Caki2 (cell line): ENCODE measurements around the gene ARPIN. TPM values are rescaled to one million over a fixed set of nuclear protein-coding genes. Genes with fewer than 3 reads are reported as not detected.

Experiments used
- DNase-seq: peaks from one replicate; pipeline ENCODE4 v3.0.0-alpha.2; 2015; ENCODE audit warnings: low read depth
- in situ Hi-C: cut with HindIII; loops from 2 replicates; pipeline ENCODE4 v1.10.0; 2016; ENCODE audit warnings: low sequenced_read_pairs, low pct_unique_long_range_greater_than_20kb, mixed read lengths
- total RNA-seq: library from RNA; depleted of rRNA; stranded (reverse); fragments of >200 nt; shearing (Covaris generic); gene quantifications from 2 replicates; pipeline ENCODE4 v1.2.3, GENCODE V29; 2014; ENCODE audit warnings: low replicate concordance

Gene ARPIN
- total RNA-seq, 1 experiment from 2014 or later: 10.8 TPM

DNA sequence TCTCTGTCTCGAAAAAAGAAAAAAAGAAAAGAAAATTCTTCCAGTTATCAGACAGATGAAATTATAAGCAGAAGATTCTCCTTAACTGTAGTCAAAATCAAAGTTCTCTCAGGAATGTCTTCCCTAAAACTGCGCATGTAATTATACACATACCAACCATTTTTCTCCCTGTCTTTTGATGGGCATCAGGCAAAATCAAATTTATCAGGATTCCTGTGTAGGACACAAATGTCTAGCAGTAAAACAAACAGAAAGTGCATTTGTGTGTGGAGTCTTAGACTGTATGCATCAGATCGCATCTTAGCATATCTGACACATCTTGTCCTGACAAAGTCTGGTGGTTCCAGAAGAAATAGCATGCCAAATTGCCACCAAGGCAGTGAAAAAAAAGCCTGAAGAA lies 3.9 kb upstream of the ARPIN start:
- in situ Hi-C loops: no loop called here
- no peak for DNase-seq

- DNase-seq: peak; percentile 50
- in situ Hi-C loops: no loop called here
Measured at GRCh38 chr15:89912145-89912673, 543 bp downstream of the ARPIN start.

DNA sequence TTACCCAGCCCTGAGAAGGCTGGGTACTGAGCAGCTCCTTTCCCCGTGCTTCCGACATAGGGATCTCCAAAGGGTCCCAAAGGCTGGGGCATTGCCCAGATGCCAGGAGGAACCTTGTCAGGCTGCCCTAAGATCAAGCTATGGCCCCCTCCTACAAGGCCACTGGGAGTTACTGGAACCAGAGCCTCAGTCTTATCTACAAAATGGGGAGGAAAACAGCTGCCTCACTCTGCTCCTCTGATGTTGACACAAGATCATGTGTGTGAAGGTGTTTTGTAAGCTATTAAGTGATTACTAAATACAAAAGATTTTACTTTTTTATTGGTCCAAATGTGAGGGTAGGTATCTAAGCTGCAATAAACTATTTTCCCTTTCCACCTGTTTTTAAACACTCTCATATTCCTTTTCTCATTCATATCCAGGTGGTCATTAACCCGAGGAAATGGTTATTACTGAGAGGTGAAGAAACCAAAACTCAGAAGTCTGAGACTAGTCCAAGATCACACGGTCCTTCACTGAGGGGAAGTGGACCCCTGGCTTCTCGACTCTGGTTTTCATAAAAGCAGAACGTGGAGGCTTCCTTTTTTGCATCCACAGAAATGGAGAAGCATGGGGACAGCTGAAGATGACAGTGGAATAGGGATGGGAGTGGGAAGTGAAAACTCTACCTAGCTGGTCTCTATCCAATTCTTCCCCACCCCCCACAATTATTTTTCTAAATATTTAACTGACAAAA lies 1.7 kb downstream of the ARPIN start:
- DNase-seq: no peak
- in situ Hi-C loops: no loop called here

GRCh38 chr15:89909611-89910010 lies 3.1 kb downstream of the ARPIN start:
- DNase-seq: no peak
- in situ Hi-C loops: no loop called here

DNA sequence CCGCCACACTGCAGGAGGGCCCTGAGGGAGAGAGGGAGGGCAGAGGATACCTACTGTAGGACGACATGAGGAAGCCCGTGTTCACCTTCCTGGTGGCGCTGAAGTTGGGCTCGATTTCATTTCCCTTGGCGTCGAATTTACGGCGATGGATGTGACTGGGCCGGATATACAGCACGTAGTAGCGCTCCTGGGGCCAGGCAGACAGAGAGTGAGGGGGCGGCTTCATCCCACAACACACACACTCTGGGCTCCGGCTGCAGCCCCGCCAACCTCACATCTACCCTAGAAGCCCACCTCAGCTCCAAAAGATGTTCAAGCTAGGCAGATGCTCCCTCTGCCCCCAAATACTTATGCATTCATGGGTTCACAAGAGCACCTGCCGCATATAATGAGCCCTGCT lies 4.5 kb downstream of the ARPIN start:
- in situ Hi-C loops: no loop called here
- DNase-seq: no peak

DNA sequence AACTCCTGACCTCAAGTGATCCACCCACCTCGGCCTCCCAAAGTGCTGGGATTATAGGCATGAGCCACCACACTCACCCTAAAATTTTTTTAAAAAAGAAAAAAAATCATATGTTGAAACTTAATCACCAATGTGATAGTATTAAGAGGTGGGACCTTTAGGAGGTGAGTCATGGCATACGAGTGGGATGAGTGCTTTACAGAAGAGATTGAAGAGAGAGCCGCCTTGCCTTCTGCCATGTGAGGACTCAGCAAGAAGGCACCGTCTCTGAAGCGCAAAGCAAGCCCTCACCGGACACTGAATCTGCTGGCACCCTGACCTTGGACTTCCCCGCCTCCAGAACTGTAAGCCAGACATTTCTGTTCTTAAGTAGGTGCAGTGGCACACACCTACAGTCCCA lies 5.5 kb downstream of the ARPIN start:
- DNase-seq: no peak
- in situ Hi-C loops: no loop called here

DNA sequence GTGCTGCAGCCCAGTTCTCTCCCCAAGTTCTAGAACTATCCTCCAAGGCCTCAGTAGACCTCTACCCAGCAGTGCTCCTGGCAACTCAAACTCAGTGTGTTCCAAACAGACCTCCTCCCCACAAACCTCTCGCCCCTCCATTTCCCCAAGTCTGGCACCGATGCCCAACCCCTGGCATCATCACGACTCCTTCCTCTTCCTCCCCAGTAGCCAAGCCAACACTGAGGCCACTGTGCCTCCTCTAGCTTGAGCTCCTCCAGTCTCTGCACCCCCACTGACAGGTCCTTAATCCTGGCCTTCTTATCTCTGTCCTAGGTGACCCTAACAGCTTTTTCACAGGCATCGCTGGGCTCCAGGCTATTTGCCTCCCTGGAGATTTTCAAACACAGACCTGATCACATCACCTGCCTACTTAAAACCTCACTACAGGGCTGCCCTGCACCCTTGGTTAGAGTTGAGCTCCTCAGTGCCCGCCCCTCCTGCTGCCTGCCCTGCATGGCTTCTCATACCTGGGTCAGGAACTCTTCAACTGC lies 6.8 kb downstream of the ARPIN start:
- in situ Hi-C loops: no loop called here
- no peak for DNase-seq

DNA sequence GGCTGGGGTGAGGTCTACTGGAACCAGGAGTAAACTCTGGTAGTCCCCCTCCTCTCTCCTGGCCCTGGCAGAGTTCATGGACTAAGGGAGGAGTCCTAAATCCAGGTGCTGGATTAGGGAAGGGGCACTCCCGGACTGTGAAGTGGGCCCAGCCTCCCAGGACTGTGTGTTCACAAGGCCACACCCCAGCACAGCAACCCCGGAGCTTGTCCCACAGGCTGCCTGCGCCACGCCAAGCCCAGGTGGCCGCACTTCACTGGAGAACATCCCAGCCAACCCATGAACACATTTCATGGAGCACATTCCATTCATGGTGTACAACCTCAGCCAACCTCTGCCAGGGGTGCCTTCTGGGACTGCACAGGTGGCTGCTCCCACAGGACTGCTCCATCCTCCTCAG lies 8.2 kb downstream of the ARPIN start:
- in situ Hi-C loops: no loop called here
- no peak for DNase-seq

DNA sequence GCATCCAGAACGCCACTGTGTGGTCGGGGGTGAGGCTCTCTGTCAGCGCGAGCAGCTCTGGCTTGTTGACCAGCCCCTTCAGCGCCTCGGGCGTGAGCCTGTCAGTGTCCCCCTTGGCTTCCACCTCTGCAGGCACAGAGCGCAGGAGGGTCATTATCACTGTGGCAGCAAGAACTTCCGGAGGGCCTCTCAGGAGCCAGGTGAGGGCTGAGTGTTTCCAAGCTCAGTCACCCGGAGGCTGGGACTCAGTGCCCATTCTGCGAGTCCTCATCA lies 9.0 kb downstream of the ARPIN start:
- DNase-seq: no peak
- in situ Hi-C loops: no loop called here

DNA sequence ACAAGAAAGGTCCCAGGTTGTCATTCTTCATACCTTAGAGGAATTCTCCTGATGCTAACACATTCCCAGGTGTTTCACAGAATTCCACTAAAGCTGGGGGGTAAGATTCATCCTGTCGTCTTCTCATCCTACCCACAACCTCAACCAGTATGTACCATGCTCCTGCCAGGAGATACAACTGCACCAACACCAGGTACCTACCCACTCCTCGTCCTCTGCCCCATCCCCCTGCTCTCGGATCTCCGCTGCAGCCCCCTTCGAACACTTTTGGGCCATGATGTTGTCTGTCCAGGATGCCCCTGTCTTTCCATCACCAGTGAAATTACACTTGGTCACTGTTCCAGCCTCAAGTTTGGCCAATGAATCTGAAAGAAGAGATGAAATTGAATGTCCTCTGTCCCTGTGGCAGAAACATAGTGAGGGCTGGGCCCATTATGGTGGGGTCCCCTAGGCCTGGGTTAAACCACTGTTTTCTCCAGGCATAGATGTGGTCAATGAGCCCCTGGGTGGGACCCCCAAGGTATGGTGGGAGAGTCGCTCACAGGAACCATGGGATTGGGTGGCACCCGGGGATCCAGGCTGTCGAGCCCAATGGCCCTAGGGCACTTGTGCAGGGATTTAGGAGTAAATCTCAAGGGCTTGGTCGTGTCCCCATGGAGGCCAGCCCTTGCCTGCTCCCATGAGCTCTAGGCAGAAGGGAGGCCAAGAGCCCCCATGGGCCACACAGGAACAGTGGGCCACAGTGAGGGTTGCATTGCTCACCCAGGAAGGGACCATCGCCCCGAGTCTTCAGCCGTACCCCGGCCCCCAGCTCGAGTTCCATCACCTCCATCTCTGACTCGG lies 9.5 kb downstream of the ARPIN start:
- DNase-seq: no peak
- in situ Hi-C loops: no loop called here

DNA sequence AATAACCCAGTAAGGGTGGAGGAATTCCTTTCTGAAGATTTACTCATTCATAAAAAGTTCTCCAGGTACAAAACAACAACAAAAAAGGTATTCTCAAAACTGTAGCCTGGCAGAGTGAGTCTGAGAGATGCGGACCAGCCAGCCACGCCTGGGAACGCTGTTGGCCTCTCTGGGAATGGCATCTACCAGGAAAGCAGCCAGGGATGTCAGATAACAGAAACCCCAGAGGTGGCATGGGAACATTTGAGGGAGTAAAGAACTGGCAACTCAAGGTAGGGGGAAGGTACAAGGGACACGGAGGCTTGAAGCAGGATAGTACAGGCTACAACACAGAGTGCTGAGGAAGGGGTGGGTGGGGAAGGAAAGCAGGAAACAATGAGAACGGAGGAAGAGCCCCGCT lies 11.9 kb downstream of the ARPIN start:
- in situ Hi-C loops: no loop called here
- no peak for DNase-seq

DNA sequence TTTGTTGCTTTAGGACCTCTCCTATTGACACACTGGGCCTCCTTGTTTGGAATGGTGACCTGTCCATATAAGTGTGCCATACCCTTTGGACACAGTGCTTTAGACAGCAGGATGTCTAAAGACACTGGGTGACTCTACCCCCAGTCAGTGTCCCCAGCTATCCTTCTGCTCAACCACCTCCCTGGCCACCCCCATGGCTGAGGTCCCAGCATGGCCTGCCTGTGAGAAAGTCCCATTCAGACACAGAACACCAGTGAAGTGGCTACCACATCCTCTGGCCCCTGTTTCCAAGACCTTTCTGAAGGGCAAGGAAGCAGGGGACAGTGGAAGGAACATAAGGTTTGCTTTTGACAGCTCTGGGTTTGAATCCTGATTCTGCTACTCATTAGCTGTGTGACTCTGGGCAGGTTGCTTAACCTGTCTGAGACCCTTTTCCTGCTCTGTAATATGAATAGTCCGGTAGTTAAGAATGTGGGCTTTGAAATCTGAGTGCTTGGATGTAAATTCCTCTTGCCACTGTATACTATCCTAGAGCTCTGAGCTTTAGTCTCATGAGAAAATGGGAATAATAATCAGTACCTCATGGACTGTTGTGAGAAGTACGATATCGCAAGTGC lies 12.7 kb downstream of the ARPIN start:
- no peak for DNase-seq
- in situ Hi-C loops: no loop called here

DNA sequence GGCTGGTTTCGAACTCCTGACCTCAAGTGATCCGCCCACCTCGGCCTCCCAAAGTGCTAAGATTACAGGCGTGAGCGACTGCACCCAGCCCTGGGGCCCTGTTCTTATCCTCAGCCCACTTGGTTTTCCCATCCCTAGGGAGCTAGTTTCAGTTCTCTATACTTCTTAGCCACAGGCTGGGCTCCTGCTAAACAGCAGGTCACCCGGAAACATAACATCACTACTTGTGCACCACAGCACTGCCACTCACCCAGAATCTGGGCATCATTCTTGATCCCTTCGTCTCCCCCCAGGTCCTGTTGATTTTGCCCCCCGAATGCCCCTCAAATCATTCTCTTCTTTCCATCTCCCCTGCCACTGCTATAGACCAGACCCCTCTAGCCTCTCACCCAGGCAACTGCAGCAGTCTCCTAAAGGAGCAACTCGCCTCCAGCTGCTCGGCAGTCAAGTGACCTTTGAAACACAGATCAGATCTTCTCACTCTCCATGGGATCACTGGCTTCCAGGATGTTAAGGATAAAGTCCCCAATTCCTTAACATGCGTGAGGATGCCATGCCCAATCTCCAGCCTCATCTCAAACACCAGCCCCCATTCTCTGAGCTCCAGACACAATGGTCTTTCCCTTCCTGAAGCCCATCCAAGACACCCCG lies 13.3 kb downstream of the ARPIN start:
- in situ Hi-C loops: no loop called here

GRCh38 chr15:89898614-89899294 lies 14.0 kb downstream of the ARPIN start:
- in situ Hi-C loops: no loop called here
- DNase-seq: peak; percentile 31

More for the DNA sequence above, 13.3 kb downstream of the ARPIN start:
- no peak for DNase-seq

GRCh38 chr15:89898146-89898545 lies 14.6 kb downstream of the ARPIN start:
- no peak for DNase-seq
- in situ Hi-C loops: no loop called here

- in situ Hi-C loops: no loop called here
- DNase-seq: peak; percentile 97
Measured at GRCh38 chr15:89893696-89894447, 18.9 kb downstream of the ARPIN start, which contains the start of gene AP3S2. Gene AP3S2, minus strand, starts transcription at chr15:89893994. Its CDS starts 45 bp downstream, at chr15:89893949.

DNA sequence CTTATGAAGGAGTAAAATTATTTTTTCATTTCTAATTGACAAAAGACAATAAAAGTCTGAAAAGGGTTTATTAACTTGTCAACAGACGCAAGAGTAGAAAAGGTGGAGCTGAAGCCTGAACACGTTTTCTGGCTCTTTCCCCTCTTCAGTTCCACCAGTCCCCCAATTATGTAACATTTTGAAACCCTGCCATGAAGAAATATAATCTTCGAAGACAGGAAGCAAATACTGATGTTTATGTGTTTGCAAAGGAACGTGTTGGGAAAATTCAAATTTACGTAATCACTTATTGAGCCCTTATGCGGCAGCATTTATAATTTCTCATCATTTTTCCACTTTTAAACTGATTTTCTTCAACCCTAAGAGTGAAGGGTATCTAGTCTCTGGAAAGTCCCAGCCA lies 19.7 kb downstream of the ARPIN start:
- in situ Hi-C loops: no loop called here
- DNase-seq: no peak
